HG03039 (cell line): Measurements from ENCODE around the gene SPNS3.

ENCODE experiments used
- ATAC-seq: cut with Tn5 transposase; IDR thresholded peaks from one replicate; pipeline ENCODE4 v1.9.1; 2021; ENCODE audit warnings: mild to moderate bottlenecking, moderate library complexity; ENCODE audit not compliant: unreplicated experiment

Gene SPNS3, protein sequence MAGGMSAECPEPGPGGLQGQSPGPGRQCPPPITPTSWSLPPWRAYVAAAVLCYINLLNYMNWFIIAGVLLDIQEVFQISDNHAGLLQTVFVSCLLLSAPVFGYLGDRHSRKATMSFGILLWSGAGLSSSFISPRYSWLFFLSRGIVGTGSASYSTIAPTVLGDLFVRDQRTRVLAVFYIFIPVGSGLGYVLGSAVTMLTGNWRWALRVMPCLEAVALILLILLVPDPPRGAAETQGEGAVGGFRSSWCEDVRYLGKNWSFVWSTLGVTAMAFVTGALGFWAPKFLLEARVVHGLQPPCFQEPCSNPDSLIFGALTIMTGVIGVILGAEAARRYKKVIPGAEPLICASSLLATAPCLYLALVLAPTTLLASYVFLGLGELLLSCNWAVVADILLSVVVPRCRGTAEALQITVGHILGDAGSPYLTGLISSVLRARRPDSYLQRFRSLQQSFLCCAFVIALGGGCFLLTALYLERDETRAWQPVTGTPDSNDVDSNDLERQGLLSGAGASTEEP

DNA sequence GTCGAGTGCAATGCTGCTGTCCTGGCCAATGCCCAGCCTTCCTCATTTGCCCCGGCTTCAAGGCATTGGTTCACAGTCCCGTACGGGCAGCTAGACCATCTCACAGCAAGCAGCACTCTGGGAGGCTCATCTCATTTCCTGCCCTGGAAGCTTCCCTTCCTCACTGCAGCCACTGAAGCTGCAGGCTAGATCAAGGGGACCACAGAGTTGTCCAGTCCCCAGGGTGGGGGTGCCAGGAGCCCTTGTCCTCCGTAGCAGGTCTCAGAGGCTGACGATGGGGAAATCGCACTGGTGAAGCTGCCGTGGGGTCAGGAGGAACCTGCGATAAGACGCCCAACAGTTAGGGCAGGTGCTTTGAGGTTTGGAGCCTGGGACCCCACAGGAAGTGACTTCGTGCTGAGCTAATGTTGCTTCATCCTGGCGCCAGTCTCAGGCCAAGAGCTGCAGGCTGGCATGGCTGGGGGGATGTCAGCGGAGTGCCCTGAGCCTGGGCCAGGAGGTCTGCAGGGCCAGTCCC, at the start of gene SPNS3:
Gene SPNS3 (plus strand): TSS at position 426 of the 517 bp plus-strand sequence. CDS start 28 bp downstream, at position 454.
- ATAC-seq: no peak

DNA sequence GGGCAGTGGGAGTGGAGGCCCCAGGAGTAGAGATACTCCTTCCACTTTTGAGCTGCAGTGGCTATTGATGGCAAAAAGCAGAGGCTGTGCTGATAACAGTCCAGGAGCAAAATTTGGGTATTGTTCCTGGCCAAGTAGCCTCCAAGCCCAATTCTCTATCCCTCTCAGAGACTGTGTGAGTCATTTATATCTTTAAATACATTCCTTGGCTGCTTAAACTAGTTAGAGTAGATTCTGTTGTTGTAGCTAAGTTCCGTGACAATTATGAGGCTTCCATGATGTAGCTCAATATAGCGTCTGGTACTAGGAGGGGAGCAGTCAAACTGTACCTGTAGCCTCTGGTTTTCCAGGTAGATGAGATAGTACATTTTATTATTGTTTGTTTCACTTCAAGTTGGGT, 47.3 kb upstream of the SPNS3 start:
- ATAC-seq: no peak

DNA sequence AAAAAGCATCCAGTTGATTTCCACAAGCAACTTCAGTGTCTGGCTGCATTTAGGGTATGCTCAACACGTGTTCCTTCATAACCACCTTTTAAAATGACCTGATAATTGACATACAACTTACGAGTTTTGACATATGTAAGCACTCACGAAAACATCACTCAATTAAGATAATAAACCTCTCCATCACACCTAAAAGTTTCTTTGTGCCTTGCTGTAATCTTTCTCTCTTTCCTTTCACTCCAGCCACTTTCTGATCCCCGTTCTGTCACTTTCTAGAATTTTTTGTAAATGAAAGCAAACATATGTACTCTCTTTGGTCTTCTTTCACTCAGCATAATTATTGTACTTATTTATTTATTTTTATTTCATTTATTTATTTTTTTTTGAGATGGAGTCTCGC, 46.6 kb upstream of the SPNS3 start:
- ATAC-seq: no peak

DNA sequence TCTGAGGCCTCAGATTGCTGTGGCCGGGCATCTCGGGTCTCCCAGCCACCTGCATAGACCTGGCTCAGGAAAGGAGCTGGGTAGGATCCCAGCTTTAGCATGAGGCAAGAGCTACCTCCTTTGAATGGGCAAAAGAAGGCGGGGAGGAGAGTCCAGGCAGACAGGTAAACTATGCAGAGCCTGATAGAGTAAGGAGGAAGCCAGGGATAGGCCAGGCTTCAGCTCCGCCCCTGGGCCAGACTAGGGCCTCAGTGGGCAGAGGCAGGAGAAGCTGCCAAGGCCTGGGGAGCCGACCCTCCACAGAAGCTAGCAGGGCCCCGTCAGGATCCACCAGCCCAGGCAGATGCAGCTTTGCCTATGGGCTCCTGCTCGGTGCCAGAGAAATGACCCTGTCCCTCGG, 44.7 kb upstream of the SPNS3 start:
- no peak for ATAC-seq

DNA sequence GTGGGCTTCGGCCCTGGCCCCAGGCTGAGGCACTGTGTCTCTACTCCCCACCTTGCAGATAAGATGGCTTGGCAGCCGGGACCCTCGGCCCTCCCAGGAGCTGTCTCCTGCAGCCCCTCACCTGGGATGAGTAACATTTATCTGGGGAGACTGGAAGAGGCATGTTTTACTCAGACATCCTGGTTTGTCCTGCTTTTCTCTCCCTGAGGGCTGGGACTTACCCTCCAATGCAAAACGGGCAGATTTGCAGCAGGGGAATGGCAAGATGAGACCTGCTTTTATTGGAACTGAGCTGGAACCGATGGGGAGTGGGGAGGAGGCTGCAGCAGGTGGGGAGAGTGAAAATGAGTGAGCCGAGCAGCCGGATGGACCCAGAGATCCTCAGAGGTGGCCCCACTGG, 39.9 kb upstream of the SPNS3 start:
- no peak for ATAC-seq

DNA sequence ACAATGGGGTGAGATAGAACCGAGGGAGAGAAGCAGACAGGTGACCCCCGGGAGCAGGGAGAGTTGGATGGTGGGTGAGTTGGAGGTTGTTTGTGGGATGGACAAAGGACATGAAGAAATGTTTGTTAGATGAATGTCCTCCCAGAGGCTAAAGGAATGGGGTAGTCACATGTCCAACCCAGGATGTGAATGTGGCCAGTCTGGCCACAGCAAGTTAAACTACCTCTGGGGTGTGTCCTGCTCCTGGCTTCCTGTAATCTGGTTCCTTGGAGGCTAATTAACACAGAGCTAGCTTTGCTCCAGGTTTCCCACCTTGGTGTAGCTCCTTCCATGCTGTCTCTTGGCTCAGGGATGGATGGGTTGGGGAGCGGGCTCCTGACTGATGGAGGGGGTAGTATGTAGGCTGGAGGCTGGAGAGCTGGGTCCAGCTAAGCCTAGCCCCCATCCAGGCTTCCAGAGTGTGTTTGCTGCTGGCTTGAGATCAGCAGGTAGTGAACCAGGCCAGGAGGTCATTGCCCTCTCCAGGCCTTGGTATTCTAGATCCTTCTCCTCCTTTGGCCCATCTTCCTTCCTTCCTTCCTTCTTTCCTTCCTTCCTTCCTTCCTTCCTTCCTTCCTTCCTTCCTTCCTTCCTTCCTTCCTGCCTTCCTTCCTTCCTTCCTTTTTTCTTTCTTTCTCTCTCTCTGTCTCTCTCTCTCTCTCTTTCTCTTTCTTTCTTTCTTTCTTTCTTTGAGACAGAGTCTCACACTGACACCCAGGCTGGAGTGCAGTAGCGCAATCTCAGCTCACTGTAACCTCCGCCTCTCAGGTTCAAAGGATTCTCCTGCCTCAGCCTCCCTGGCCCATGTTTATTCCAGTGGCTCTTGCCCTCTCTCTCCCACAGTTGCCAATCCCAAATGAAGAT, 39.3 kb upstream of the SPNS3 start:
- ATAC-seq: no peak

DNA sequence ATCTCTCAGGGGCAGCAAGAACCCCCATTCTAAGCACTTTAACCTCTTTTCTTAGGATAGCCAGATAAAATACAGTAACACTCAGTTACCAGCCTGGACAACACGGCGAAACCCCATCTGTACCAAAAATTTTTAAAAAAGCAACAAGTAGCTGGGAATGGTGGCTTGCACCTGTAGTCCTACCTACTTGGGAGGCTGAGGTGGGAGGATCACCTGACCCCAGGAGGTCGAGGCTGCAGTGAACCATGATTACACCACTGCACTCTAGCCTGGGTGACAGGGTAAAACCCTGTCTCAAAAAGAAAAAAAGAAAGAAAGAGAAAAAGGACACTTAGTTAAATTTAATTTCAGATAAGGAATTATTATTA, 38.6 kb upstream of the SPNS3 start:
- ATAC-seq: no peak

DNA sequence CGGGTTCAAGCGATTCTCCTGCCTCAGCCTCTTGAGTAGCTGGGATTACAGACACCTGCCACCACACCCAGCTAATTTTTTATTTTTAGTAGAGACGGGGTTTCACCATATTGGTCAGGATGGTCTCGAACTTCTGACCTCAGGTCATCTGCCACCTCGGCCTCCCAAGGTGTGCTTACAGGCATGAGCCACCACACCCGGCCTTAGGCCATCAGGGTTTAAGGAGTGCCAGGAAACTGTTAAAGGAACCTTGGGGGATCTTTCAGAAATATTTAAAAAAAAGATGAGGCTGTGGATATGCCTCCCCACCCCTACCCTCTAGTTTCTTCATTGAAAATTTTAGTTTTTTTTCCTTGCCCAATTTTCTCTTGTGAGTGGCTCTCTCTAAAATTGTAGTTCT, 35.9 kb upstream of the SPNS3 start:
- ATAC-seq: no peak

DNA sequence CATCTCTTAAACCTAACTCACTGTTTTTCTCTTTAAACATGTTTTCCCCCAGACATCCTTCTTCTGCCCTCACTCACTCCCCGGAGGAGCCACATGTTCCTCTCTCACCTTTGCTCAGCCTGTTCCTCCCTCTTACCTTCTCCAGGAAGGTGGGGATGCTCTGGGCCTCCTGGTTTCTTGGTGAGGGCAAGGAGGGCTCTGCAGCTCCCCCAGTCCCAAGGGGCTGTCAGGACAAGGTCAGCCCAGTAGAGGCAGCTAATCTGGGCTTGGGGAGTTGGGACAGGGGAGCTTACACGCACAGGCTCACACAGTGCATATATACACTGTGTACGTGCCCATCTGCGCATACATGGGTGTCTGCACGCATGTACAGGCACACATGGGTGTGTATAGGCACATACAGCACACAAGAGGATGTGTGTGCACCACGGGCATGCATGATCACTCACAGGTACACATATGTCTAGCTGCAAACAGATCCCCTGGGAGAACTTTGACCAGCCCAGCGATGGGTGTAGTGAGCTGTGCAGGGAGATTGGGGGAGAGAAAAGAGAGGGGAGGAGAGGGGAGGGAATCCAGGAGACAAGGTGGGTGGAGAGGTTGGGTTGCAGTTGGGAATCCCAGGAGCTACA, 28.6 kb upstream of the SPNS3 start:
- ATAC-seq: no peak

DNA sequence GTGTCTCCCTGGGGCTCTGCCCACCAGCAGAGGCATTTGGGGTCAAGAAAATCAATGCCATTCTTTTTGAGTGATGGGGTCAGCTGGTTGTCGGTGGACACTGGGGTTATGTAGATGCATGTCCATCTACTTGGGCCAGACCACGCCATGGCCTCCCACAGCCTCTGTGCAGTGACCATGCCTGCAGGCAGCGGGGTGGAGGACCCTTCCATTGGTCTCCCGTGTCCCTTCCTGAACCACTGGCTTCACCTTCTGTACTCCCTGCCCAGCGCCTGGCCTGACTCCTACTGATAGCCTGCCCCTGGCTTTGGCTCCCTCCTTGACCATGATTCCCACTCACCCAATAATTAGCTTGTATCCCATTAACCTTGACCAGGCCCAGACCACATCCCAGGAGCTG, 28.0 kb upstream of the SPNS3 start:
- ATAC-seq: no peak

DNA sequence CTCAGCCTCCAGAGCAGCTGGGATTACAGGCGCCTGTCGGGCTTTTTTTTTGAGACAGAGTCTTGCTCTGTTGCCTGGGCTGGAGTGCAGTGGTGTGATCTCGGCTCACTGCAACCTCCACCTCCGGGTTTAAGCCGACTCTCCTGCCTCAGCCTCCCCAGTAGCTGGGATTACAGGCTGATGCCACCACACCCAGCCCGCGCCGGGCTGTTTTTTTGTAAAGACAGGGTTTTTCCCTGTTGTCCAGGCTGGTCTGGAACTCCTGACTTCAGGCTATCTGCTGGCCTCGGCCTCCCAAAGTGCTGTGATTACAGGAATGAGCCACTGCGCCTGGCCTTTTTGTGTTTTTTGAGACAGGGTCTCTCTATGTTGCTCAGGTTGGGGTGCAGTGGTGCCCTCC, 27.4 kb upstream of the SPNS3 start:
- ATAC-seq: no peak

DNA sequence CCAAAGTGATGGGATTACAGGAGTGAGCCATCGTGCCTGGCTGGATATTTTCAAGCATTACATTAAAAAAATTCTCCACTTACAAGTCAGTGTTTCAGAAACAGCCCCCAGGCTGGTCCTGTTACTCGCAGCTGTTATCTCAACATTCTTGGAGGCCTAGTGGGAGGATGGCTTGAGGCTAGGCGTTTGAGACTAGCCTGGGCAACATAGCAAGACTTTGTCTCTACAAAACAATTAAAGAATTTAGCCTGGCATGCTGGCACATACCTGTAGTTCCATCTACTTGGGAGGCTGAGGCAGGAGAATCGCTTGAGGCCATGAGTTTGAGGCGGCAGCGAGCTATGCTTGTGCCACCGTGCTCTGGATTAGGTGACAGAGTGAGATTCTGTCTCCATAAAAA, 26.5 kb upstream of the SPNS3 start:
- ATAC-seq: no peak

DNA sequence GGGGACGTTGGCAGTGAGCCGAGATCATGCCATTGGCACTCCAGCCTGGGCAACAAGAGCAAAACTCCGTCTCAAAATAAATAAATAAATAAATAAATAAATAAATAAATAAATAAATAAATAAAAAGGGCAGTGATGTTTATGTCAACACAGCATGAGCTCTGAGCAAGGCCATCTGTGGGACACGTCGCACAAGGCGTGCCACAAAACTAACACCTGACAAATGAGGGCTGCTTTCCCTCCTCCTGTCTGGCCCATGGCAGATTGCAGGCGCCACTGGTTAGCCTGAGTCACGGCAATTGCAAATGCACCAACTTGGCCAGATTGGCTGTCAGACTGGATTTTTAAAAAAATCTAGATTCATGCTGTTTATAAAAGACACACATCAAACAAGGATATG, 25.9 kb upstream of the SPNS3 start:
- ATAC-seq: no peak

DNA sequence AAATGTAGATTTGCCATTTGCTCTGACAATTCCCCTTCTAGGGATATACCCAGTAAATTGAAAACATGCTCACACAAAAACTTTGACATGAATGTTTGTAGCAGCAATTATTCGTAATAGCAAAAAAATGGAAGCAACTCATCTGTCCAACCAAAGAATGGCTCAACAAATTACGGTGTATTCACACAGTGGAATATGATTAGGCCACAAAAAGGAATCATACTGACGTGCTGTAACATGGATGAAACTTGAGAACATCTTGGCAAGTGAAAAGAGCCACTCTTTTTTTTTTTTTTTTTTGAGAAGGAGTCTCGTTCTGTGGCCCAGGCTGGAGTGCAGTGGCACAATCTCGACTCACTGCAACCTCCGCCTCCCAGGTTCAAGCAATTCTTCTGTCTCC, 24.1 kb upstream of the SPNS3 start:
- no peak for ATAC-seq

DNA sequence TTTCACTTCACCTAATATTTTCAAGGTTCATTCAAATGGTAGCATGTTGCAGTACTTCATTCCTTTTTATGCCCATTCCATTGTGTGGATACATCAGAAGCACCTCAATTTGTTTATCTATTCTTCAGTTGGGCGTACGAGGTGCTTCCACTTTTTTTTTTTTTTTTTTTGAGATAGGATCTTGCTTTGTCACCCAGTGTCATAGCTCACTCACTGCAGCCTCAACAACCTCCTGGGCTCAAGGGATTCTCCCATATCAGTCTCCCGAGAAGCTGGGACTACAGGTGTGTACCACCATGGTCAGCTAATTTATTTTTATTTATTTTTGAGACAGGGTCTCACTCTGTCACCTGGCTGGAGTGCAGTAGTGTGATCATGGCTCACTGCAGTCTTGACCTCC, 22.5 kb upstream of the SPNS3 start:
- ATAC-seq: no peak

DNA sequence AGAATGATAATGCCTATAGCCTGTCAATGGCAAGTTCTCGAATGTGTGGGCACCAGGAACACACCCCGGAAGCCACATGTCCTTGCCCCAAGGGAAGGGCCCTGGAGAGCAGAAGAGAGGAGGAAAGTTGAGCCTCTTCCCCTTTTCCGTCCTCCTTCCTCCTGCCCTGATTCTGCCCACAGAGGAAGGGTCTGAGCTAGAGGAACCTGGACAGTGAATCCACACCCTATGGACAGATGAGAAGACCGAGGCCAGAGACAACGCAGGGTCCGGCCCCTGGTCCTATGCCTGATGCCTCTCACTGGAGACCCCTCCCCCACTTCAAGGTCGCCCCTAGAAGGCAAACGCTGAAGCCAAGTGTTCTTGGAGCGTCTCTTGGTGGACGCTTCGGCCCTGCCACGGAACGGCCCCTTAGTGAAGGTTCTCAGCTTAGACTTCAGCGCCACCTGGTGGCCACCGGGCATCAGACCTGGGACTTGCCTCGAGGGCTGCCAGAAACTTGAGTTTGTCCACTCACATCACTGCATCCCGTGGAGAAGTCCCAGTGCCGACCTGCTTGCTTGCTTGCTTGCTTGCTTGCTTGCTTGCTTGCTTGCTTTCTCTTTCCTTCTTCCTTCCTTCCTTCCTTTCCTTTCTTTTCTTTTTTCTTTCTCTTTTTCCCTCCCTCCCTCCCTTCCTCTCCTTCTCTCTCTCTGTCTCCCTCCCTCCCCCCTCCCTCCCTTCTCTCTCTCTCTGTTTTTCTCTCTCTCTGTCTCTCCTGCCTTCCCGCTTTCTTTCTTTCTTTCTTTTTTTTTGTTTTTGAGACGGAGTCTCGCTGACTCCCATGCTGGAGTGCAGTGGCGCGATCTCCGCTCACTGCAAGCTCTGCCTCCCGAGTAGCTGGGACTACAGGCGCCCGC, 20.6 kb upstream of the SPNS3 start:
- ATAC-seq: peak; percentile 53

DNA sequence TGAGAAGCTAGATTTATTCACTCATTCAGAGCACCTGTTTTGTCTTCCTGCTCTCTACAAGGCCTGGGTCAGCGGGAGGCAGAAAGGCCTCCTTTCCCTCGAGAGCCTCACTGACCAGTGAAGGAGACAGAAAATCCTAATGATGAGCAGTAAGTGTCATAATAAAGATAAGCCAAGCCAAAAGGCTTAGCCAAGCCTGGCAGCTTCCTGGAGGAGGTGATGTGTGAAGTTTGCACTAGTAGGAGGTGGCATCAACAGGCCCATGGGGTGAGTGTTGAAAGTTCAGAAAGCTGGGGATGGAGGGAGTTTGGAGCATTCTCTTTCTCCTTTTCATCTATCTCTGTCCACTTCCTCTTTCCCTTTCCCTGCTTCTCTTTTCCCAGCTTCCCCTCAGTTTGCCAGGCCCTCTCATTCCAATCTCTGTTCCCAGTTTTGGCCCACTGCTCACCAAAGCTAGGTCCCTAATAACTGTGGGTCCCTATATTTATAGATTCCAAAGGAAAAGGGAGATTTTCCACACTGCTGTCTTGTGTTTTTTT, 16.5 kb upstream of the SPNS3 start:
- ATAC-seq: no peak

DNA sequence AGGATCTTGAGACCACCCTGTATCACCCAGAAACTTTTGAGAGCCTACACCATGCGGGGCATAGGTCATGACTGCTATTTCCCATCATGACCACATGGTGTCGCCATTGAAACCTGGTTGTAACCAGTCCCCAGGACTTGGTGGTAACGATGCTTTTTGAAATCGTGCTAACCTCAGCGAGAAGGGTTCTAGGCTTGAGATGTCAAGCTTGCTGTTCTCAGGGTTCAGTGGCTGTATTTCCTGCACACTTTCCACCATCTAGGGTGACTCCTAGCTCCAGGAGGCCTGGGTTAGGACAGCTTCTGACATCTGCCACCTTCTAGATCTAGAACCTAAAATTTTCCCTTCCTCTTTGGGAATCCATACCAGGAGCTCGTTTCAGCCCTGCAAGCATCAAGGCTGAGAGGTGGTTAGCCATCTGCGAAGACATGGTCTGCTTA, 13.0 kb upstream of the SPNS3 start:
- ATAC-seq: no peak

DNA sequence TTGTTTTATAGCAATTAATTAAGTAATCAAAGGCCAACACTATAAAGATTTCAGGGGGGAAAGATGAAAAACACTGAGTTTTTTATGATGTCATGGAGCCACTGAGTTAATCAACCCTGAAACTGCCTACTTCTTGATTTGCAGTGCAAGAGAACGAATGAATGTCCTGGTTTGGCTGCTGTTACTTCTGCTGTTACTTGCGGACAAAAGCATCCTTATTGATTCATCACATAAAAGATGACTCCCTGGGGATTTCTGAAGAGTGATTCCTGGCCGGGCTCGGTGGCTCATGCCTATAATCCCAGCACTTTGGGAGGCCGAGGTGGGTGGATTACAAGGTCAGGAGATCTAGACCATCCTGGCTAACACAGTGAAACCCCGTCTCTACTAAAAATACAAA, 10.9 kb upstream of the SPNS3 start:
- ATAC-seq: no peak

DNA sequence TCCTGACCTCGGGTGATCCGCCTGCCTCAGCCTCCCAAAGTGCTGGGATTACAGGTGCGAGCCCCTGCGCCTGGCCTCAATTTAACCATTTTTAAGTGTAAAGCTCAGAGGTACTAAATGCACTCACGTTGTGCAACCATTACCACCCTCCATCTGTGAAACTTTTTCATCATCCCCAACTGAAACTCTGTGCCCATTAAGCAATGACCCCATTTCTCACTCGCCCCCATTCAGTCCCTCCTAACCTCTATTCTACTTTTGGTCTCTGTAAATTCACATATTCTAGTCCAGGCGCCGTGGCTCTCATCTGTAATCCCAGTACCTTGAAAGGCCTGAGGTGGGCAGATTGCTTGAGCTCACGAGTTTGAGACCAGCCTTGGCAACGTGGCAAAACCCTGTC, 8.3 kb upstream of the SPNS3 start:
- ATAC-seq: no peak
